Activated CD8-positive, alpha-beta memory T cell treated with anti-CD3 and anti-CD28 coated beads for 4 hours (primary cell): ENCODE results near the gene HK1.
"Not testable (repeated sequence)": the region's sequence is repeated elsewhere in the genome, so short reads cannot be mapped to it uniquely, and the experiment has no call there.

Source experiments
- DNase-seq, 2 donors: peaks; one replicate each; pipeline ENCODE4 v3.0.0-alpha.2; 2020; ENCODE audit warnings: low read depth in 2 of 2

The HK1 gene

DNA sequence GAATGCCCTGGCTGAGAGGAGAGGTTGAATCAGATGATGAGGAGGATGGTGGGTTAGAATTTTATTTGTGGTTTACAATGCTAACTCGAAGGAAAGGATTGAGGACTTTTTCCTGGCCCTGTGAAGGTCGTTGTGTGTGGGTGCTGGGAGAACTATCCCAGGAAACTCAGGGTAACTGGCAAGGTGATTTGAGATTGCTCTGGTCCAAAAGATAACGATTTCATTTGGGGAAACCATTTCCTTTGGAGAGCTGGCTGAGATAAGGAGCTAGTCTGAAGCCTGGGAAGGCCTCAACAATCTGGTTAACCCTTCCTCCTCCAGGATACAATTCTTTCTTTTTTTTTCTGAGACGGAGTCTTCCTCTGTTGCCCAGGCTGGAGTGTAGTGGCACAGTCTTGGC, 33.0 kb downstream of the HK1 start:
- no peak for DNase-seq

DNA sequence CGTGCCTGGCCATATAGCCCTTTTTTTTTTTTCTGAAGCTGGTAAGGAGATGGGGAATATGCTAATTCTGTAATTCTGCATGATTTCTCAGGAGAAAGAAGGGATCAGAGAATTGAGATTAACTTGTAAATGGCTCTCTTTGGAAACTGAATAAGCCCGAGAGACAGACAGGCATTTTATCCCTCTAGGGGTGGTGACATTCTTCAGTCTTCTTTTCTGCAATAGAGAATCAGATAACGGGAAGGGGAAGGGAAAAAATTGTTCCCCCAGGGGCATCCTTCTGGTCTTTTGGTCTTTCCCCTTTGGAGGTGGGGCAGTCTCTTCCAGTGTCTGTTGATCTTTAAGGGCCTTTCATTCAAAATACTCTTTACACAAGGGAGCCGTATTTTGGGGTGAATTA, 34.2 kb downstream of the HK1 start:
- DNase-seq = no peak

DNA sequence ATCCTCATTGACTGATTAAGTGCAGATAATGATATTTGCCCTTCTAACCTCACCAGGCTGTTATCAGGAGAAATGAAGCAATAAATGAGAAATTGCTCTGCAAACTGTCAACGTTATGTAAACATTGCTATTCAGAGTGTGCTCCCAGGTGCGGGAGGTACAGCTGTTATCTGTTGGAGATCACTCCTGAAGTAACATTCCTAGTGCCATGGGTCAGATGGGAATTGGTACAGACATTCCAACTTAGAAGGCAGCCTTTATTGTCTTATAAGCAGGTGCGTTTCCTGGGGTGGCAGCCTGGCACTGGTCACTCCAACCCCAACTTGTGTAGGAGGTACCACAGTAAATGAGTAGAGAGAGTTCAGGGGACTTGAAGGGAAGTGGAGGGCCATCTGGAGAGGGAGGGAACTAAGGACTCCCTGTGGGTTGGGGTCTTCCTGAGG, 36.8 kb downstream of the HK1 start:
- DNase-seq = no peak

DNA sequence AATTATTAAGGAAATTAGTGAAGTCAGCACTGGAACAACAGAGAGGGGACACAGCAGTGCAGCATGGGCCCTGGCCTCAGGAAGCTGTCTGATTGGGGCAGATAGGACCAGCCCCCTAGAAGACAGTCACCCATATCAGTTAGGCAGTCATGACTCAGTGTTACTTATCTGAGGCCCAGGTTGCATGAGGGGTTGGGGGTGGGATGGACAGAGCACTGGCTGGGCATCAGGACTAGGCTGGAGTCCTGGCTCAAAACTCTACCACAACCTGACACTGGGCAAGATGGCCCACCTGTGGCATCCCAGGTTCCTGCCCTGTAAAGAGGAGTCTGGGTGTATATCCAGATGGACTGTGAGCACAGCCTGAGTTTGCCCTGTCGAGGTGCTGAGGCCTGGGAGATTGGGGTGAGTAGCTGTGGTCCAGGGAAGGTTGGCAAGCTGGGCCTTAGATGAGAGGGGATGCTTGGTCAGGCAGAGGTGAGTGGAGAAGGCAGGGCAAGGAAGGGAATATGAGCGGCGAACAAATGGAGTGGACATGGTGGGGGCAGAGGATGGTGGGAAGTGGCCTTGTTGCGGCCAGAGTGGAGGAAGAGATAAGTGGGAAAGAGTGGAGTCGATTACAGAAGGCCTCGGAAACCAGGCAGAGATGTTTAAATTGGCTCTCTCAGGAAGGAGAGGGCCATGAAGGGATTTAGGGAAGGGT, 37.5 kb downstream of the HK1 start:
- no peak for DNase-seq

DNA sequence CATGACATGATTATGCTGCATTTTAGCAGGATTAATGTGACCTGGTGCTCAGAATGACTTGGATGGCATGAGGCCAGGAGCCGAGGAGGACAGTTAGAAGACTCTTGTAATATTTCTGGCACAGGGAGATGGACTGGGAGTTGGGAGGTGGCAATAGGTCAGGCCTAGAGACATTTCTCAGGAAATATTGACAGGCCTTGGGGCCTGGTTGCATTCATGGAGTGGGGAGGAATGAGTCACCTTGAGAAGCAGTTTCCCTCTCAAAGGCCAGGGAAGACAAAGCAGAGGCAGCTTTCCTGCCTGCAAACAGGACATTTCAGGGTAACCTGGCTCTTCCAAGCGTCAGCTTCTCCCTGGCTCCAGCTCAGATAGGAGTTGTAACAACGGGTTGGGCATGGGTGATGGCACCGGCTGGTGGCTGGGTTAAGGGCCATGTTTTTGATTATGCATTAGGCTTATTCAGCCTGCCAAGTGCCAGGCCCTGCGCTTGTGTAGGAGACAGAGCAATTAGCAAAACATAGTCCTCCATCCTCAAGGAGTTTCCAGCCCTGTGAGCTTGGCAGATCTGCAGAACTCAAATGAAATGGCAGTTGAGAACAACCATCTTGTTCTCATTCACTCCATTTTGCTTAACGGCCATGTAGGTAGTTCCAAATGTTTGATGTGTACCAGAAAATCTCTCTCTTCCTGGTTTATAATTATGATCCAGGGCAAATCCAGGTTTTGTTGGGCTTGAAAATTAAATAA, 38.2 kb downstream of the HK1 start:
- no peak for DNase-seq

DNA sequence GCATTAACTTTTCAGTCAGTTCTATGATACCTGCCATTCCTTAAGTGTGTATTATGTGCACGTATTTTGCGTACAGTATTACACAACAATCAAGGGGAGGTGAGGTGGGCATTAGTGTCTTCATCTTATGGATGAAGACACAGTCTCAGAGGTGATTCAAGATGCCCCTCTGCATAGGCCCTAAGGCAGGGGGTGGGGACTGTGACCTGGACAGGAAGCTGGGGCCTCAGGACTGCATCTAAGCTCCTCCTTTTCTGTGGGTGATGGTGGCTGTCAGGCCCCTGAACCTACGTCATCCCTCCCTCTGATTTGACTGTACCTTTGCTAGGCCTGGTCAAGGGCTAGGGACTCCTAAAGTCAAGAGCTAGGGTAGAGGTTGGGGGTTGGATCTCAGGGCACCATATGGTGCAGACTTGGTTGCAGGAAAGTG, 38.9 kb downstream of the HK1 start:
- no peak for DNase-seq

DNA sequence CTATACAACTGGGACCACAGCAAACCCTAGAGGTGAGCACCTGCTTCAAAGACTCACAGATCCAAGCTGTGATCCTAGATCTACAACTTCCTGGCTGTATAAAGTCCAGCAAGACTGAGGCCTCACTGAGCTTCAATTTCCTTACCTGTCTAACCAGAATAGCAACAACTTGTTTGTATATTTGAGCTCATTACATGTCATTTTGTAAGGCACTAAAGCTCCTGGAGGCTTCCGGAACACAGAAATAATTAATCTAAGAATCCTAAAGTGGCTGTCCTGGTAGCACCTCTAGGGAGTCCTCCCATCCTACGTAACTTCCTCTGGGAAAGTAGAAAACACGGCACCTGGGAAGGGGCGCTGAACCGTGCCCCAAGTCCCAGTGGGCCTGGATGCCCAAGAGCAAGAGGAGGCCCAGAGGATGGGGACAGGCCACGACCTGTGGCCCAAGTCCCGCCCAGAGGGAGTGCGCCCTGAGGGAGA, 39.4 kb downstream of the HK1 start:
- no peak for DNase-seq

DNA sequence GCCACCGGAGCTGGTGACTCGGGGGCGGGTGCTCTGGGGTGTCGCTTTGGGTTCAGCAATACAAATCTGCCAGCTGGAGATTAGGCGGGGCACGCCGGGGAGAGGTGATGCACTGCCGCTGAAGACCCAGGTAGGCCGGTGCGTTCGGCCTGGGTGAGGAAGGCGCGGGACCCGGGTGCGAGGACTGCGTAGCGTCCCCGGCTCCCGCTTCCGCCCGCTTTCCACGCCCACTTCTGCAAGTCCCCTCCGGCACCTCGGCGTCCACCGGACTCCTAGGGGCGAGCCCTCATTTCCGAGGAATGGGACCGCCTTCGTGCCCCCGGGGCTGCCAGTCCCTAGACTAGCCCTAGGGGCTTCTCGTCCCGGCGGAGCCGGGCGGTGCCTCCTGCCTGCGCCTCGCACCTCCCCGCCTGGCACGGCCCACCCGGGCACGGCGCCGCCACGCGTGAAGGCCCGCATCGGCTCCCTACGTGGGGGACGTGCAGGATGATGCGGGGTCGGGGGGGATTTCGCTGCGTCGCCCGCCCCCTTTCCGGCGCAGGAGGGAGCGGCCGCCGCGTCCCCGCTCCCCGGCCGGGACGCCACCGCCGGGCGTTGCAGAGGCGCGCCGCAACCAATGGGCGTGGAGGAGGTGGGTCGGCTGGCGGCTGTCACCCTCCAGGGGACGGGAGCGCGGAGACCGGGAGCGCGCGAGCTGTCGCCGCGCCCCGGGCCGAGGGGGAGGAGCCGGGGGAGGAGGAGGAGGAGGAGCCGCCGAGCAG, 40.0 kb downstream of the HK1 start:
- peak; percentile 80 to 81 for DNase-seq

DNA sequence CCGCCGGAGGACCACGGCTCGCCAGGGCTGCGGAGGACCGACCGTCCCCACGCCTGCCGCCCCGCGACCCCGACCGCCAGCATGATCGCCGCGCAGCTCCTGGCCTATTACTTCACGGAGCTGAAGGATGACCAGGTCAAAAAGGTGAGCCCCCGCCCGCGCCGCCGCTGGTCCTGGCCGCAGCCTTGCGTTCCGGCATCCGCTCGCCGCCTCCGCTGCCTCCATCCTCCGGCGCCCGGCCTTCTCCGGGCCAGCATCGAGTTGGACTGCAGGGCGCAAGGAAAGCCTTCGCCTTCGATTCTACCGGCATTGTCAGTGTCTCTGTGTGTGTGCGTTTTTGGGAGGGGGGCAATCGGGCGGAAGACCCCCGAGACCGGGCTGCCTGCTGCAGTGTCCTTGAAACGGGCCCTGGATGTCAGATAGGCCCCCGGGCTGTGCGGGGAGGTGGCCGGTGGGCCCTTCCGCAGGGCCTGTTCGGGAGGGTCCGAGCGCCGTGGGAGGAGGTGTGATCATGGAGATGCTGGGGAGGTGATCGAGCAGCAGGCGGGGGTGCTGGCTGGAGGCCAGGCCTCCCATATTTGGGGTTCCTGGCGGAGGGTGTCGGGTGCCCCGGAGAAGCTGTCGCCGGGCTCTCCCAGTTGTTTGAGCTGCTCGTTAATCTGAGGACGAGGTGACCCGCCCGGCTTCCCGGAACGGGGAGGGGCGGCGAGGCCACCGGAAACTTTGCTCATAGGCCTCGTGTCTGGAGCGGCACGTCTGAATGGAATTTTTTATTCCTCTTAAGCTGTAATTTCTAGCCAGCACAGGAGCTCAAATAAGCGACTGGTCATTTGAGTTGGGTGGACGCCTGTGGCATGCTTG, 40.8 kb downstream of the HK1 start:
- peak; percentile 47 to 68 for DNase-seq

DNA sequence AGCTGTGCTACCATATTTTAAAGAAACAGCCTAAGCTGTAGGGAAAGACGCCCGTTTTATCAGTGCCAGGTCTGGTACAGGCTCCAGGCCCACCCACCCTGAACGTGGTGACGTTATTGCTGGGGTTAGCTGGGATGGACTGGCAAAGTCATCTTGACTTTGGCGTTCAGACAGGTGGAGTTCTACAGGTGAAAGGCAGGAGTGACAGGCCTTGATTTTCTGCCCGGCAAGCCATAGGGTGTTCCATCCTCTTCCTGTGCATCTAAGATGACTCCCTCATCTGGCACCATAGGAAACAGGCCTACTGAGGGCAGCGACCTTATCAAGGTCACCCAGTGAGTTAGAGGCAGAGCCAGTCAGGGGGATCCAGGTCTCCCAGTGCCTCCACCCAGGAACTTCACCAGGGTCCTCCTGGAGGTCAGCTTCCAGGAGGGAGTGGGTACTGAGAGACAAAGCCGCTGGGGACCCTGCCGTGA, 41.6 kb downstream of the HK1 start:
- DNase-seq = no peak

DNA sequence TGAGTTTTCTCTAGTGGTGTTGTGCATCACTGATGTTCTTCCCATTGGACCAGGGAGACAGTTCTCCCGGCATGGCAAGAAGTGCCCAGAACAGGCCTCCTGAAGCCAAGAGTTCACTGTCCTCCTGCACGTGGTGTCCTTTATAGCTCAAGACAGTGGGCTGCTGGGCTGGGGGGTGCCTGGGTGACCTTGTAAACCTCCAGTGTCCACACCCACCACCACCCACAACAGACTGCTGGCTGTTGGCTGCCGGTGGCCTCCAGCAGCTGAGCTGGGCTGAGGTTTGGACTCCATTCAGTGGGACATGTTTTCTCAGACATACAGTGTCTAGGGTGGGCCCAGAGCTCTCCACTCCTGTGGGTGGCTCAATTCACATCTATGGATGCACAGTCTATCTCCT, 42.2 kb downstream of the HK1 start:
- DNase-seq = no peak

DNA sequence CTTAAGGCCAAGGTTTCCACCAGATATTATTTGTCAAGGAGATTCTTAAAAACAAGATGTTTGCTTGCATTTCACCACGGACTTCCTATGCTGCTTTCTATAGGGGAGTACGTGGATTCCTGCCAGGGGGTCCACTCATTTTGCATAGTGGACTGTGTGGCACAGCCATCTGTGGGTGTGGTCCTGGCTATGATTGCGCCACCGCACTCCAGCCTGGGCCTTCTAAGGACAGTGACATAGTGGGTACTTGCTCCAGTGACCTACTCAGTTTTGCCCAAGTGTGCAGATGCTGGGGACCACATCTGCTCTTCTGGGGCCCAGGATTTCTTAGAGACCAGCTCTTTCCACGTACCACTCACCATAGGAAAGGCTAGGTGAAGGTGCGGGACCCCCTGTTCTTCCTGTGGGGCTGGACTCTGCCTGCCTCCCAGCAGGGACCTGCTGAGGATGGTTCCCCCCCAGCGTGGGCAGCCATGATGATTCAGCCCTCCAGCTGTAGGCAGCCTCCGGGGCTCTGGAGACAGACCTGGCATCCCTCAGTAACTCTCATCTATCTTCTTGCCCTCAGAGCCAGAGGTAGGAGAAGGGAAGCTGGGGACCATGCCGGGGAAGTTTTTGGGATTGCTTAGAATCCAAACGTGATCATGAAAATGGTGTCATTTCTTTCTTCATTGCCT, 42.9 kb downstream of the HK1 start:
- DNase-seq = no peak

DNA sequence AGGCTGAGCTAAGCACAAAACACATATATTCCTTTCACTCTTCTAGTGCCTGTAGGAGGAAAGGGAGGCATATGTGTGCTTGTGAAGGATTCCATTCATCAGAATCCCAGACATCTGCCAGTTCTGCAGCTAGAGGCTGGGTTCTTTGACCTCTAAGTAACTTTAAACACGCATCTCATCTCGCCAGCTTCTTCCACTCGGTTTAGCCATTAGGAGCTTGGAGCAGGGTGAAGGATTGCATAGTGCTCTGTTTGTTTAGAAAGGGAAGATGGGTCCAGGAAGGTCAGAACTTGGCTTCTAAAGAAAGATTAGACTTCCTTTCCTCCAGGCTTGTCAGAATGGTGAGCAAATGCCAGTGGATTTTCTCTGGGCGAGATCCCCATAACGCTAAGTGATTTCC, 43.6 kb downstream of the HK1 start:
- DNase-seq = no peak

DNA sequence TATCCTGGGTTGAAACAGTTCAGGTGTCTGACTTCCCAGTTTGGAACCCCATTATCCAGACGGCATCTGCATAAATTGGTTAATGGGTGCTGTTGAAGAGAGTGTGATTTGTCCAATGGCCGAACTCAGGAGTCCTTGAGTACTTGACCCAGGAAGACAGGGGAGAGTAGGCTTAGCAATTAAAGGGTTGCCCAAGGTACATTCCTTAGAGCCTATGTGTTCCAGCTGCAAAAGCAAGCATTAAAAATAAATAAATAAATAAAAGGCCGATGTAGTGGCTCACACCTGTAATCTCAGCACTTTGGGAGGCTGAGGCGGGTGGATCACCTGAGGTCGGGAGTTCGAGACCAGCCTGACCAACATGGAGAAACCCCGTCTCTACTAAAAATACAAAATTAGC, 44.0 kb downstream of the HK1 start:
- not testable (repeated sequence) for DNase-seq

DNA sequence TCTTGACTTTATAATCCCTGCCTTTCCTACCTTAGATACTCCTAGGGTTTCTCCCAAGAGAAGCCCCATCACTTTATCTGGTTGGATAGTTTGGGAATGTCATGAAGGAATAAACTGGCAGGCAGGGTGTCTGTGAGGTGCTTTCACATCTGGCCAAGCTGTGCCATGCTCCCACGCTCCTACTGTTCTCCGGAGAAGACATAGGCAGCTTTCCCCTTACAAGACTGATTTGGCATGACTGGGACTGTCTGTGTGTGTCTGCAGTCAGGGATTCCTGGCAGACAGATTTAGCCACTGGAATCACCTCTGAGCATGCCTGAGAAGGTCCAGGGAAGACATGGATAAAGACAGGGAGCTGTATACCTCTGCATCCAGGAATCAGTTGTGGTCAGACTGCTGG, 45.3 kb downstream of the HK1 start:
- DNase-seq = no peak

DNA sequence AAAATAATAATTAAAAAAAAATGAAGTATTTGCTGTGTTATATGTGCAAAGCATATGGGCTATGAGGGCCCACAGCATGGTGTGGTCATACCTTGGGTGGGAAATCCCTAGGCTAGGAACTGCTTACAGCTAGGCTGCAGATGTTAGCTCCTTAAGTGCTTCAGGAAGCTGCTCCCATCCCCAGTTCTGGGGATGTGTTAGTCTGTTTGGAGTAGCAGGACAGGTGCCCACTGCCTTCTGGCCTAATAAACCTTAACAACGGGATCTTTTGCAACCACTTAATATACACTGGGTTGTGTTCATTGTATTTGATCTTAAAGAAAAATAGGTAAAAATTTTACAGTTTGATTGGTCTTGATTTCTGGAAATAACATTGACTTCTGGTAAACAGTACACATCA, 46.3 kb downstream of the HK1 start:
- no peak for DNase-seq

DNA sequence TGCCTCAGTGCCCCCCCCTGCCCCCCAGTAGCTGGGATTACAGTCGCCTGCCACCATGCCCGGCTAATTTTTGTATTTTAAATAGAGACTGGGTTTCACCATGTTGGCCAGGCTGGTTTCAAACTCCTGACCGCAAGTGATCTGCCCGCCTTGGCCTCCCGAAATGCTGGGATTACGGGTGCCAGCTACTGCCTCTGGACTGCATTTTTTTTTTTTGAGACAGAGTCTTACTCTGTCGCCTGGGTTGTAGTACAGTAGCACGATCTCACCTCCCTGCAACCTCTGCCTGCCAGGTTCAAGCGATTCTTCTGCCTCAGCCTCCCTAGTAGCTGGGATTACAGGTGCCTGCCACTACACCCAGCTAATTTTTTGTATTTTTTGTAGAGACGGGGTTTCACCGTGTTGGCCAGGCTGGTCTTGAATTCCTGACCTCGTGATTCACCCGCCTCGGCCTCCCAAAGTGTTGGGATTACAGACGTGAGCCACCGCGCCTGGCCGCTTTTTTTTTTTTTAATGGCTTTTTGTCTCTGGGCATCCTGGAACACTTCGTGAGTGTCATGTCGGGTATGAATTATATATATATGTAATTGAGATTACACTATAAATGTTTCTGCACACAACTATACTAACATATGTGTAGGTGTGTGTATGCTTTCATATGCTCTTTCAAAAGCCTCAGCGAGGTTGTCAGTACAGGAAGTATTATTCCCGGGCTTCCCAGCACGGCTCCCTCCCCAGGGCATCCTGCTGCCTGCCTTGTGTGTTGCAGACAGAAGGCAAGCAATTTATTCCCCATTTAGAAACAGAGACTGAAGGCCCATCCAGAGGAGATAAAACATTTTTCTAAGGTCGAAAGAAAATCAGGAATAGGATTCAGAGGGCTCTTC, 47.6 kb downstream of the HK1 start:
- not testable (repeated sequence) for DNase-seq

DNA sequence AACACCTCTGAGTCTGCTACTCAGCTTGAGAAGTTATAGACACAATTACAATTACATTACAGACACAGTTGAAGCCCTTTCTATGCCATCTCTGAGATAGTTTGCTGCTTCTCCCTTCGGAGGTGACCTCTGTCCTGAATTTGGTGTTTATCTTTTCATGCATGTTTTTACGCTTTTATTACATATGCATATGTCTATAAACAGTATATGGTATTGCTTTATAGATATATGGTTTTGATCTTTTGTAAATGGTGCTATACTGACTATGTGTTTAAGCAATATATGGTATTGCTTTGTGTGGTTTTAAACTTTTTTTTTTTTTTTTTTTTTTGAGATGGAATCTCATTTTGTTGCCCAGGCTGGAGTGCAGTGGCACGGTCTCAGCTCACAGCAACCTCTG, 48.4 kb downstream of the HK1 start:
- no peak for DNase-seq

DNA sequence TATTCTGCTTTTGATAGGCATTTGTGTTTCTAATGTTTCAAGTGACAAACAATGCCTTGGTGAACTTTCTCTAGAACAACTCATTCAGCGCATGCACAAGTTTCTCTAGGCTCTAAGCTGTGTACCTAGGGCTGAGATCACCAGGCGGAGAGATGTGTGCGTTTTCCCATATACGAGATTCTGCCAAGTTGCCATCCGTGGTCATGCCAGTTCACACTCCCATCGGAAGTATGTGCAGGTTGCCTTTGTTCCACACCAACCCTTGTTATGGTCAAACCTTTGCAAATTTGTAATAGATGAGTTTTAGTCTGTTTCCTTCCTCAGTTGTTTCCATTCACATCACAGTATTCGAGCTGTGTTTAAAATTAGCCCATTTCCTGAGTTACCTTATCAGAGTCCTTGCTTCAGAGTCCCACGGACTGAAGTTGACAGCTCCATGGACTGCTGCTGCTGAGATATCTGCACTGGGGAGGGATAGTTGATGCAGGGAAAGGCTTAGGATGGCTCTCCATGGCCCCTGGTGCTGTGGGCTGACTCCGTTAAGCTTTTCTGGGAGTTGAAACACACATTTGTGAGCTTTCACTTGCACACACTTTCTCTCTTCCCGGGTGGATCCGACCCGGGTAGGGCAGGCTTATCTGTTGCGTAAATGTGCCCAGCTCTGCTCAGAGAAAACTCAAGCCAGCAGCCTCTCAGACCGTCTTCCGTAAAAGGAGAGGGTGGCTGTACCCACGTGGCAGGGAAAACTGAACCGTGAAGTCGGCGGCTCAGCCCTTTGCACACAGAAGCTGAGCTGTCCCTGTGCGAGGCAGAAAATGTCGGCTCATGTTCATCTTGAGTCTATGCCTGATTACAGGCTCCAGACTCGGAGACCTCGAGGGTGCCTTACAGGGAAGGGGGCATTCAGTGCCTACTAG, 49.4 kb downstream of the HK1 start:
- DNase-seq = peak in 1 of 2 donors; percentile 22
